ENCODE results near the gene SLC25A30. TPM values are rescaled to one million over a fixed set of nuclear protein-coding genes. Genes with fewer than 3 reads are reported as not detected.

The SLC25A30 gene
- total RNA-seq, 1 experiment from 2014 or later = 6.3 TPM

DNA sequence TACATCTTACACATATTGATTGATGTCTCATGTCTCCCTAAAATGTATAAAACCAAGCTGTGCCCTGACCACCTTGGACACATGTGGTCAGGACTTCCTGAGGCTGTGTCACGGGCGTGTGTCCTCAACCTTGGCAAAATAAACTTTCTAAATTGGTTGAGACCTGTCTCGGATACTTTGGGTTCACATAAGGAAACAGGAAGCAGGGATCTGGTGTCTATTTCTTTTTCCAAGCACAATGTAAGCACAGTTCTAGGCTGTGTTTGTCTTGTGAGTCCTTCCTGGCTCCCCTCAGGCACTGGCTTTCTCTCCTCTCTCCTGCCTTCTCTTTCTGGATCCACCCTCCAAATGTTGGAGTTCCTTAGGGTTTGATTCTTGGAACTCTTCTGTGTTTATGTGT lies 49.6 kb downstream of the SLC25A30 start:
- no peak for DNase-seq
- Histone ChIP-seq H4K5ac (ENCODE audit: insufficient read length, low read depth, low read length) (no peak overlapping the region), H2AFZ (ENCODE audit: low read length) (no peak overlapping the region), H3K56ac (ENCODE audit: insufficient read length, low read depth, low read length) (no peak overlapping the region), H3K4me1 (ENCODE audit: insufficient read depth, low read length) (no peaks in the 10 kb centered on the region), H3K23ac (ENCODE audit: insufficient read length, low read depth, low read length) (no peak overlapping the region), H3T11ph (ENCODE audit: low read length) (no peak overlapping the region), H4K91ac (ENCODE audit: insufficient read length, low read depth, low read length) (no peak overlapping the region), H2BK120ac (ENCODE audit: low read depth, low read length, poor library complexity, severe bottlenecking) (no peak overlapping the region), H3K9me3 (ENCODE audit: control insufficient read depth, low read depth, low read length) (no peaks in the 10 kb centered on the region), H4K8ac (replicated peaks; ENCODE audit: insufficient read length, low read depth, low read length) (no peak overlapping the region), H3K18ac (ENCODE audit: insufficient read length, low read depth, low read length) (no peak overlapping the region), H4K20me1 (ENCODE audit: control insufficient read depth, insufficient read depth, insufficient read length) (no peaks in the 10 kb centered on the region), H3K9ac (ENCODE audit: extremely low read depth, insufficient read length, low read length) (no peak overlapping the region), H3K4ac (ENCODE audit: low read depth, low read length) (no peak overlapping the region), H2BK5ac (ENCODE audit: insufficient read length, low read length) (no peak overlapping the region), H3K79me2 (ENCODE audit: insufficient read depth, low read length) (no peaks in the 10 kb centered on the region), H2BK12ac (ENCODE audit: insufficient read length, low read depth, low read length) (no peak overlapping the region), H2BK15ac (ENCODE audit: low read depth, low read length) (no peak overlapping the region), H3K4me2 (ENCODE audit: insufficient read depth, insufficient read length, low read length) (no peak overlapping the region), H3K14ac (ENCODE audit: insufficient read depth, low read length) (no peak overlapping the region), H2BK20ac (ENCODE audit: low read depth, low read length, poor library complexity, severe bottlenecking) (no peak overlapping the region), H3K23me2 (ENCODE audit: insufficient read length, low read depth, low read length, poor library complexity, severe bottlenecking) (no peaks in the 10 kb centered on the region), H3K27me3 (ENCODE audit: insufficient read depth, low read length) (no peaks in the 10 kb centered on the region), H3K79me1 (ENCODE audit: insufficient read depth, low read depth, low read length, poor library complexity, severe bottlenecking) (no peaks in the 10 kb centered on the region), H2AK5ac (ENCODE audit: insufficient read length, low read length) (no peak overlapping the region), H3K27ac (ENCODE audit: insufficient read length, low read depth, low read length) (no peak overlapping the region)
- WGBS (ENCODE audit: extremely low coverage, insufficient read length, low lambda C conversion rate) = no CpG with 5 or more reads among the region's 3 CpGs
- Mint-ChIP-seq H3K27me3 (ENCODE audit: low read depth) (no peaks in the 10 kb centered on the region), H3K4me3 (no peak overlapping the region), H3K27ac (peak overlapping the region in 2 of 3 experiments; percentile 36 to 75; a peak in 1 of 7 replicates), H3K9me3 (peaks cover 7% of the 10 kb centered on the region in 2 experiments; a peak in 4 of 5 replicates), H3K36me3 (ENCODE audit: insufficient read depth in 1 of 3, low read depth in 3 of 3) (peaks cover 8 to 22% (median 10%) of the 10 kb centered on the region in 3 experiments), H3K4me1 (peaks cover 23 to 27% of the 10 kb centered on the region in 2 experiments)
- TF ChIP-seq, protein P1, sequence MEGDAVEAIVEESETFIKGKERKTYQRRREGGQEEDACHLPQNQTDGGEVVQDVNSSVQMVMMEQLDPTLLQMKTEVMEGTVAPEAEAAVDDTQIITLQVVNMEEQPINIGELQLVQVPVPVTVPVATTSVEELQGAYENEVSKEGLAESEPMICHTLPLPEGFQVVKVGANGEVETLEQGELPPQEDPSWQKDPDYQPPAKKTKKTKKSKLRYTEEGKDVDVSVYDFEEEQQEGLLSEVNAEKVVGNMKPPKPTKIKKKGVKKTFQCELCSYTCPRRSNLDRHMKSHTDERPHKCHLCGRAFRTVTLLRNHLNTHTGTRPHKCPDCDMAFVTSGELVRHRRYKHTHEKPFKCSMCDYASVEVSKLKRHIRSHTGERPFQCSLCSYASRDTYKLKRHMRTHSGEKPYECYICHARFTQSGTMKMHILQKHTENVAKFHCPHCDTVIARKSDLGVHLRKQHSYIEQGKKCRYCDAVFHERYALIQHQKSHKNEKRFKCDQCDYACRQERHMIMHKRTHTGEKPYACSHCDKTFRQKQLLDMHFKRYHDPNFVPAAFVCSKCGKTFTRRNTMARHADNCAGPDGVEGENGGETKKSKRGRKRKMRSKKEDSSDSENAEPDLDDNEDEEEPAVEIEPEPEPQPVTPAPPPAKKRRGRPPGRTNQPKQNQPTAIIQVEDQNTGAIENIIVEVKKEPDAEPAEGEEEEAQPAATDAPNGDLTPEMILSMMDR (conservative IDR thresholded peaks at IDR 0.05) = no peak
